NOMO-1 treated with dmso at 0.1 percent for 144 hours (cell line): ENCODE results near the gene FARP1.

Source experiments
- DNase-seq: peaks from one replicate; lab custom pipeline; 2025; ENCODE audit not compliant: unreplicated experiment; lab: John Stamatoyannopoulos, UW

FARP1 gene, protein sequence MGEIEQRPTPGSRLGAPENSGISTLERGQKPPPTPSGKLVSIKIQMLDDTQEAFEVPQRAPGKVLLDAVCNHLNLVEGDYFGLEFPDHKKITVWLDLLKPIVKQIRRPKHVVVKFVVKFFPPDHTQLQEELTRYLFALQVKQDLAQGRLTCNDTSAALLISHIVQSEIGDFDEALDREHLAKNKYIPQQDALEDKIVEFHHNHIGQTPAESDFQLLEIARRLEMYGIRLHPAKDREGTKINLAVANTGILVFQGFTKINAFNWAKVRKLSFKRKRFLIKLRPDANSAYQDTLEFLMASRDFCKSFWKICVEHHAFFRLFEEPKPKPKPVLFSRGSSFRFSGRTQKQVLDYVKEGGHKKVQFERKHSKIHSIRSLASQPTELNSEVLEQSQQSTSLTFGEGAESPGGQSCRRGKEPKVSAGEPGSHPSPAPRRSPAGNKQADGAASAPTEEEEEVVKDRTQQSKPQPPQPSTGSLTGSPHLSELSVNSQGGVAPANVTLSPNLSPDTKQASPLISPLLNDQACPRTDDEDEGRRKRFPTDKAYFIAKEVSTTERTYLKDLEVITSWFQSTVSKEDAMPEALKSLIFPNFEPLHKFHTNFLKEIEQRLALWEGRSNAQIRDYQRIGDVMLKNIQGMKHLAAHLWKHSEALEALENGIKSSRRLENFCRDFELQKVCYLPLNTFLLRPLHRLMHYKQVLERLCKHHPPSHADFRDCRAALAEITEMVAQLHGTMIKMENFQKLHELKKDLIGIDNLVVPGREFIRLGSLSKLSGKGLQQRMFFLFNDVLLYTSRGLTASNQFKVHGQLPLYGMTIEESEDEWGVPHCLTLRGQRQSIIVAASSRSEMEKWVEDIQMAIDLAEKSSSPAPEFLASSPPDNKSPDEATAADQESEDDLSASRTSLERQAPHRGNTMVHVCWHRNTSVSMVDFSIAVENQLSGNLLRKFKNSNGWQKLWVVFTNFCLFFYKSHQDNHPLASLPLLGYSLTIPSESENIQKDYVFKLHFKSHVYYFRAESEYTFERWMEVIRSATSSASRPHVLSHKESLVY

DNA sequence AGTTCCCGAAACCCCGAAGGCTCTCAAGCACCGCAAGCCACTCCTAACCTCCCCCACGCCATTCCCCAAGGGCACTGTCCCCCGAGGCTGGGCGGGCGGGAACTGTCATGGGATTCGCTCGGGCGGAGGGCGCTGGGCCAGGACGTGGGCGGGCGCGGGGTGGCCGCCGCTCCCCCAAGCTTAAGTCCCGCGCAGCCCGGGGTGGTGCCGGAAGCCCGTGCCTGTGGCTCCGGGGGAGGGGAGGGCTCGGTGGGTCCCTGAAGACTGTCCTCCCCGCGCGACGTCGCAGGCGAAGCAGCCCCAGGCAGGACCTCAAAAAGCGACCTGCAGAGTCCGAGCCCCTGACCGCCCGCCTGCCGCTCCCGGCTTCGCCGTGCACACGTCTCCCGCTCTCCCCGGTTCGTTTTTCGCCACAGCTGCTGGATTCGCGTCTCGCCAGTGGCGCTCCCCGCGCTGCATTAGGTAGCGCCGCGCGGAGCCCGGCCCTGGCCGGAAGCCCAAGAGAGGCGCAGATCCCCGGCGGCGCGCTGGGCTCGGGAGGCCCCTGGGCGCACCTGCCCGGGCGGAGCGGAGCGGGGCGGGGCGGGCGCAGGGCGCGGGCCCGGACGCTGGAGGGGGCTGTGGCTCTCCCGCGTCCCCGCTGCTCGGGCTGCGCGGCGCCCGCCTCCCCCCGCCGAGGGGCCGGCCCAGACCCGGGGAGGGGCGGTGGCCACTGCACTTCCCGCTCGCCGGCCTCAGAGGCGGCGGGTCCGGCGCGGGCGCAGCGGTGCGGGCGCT, at the start of gene FARP1:
Gene FARP1, plus strand, starts transcription at position 715 of the 777 bp plus-strand sequence. CDS start 70,149 bp downstream, outside the sequence.
- DNase-seq: no peak

DNA sequence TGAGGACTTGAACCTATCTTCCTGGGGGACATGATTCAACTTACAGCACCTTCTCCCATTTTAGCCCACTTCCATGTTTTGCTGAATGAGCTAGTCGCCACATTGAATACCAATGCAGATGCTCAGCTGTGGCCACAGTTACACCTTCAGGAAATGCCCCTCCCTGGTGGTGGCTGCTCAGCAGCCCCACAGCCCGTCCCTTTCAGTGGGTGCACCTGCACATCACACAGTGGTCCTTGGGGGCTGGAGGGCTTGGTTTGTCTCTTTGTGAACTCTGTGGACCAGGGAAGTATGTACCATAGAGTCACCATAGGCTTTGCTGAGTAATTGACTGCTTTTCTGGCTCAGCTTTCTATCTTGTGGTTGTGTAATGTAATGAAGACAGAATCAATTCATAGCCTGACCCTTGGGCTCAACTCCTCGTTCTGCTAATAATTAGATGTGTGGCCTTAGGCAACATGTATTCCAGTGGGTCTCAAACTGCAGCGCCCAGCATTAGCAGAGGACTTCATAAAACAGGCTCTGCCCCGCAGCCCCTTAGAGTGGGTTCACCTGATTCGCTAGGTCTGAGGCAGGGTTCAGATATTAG, 48.1 kb upstream of the FARP1 start:
- DNase-seq: no peak

GRCh38 chr13:98096059-98096458, 46.8 kb upstream of the FARP1 start:
- no peak for DNase-seq

GRCh38 chr13:98097749-98098148, 45.1 kb upstream of the FARP1 start:
- no peak for DNase-seq

- no peak for DNase-seq
These were observed 44.4 kb upstream of the FARP1 start for GRCh38 chr13:98098516-98098915.

DNA sequence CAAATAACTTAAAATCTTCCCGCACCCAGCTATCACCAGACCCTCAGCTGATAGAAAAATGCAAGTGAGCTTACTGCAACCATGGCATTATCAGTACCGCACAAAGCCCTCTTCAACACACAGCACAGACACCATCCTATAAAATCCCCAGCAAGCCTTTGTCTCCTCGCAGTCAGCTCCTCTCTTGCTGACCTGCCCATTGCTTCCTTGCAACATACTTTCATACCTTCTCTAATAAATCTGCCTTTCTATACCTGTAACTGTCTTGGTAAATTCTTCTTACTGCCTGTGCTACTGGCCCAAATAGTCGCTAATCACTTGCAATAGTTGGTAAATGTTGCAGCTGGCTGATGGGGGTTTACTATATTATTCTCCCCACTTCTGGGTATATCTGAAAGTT, 43.3 kb upstream of the FARP1 start:
- DNase-seq: no peak

DNA sequence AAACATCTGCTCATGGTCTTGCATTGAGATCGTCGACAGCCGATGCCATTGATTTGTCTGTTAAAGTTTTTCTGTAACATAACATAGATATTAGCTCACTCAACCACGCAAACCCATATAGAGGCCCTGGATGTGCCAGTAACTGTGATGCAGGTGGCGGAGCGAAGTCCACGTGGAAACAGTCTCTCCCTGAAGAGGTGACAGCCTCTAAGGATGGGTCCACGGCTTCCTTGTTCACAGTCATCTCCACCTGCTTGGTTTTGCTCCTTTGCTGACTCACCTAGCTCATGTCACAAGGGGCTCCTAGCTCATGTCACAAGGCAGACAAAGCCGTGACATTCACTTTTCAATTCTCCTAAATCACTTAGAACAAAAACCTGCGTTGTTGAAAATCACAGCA, 42.4 kb upstream of the FARP1 start:
- no peak for DNase-seq

DNA sequence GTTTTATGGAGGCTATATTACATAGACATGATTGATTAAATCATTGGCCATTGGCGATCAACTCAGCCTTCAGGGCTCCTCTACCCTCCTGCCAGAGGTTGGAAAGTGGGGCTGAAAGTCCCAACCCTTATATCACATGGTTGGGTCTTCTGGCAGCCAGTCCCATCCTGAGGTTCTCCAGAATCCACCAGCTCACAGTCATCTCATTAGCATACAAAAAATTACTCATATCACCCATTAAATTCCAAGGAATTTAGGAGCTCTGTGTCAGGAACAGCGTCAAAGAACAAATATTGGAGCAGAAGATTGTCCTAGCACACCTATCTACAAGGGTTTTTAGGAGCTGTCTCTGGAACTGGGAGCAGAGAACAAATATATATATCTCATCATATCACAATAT, 39.4 kb upstream of the FARP1 start:
- no peak for DNase-seq

DNA sequence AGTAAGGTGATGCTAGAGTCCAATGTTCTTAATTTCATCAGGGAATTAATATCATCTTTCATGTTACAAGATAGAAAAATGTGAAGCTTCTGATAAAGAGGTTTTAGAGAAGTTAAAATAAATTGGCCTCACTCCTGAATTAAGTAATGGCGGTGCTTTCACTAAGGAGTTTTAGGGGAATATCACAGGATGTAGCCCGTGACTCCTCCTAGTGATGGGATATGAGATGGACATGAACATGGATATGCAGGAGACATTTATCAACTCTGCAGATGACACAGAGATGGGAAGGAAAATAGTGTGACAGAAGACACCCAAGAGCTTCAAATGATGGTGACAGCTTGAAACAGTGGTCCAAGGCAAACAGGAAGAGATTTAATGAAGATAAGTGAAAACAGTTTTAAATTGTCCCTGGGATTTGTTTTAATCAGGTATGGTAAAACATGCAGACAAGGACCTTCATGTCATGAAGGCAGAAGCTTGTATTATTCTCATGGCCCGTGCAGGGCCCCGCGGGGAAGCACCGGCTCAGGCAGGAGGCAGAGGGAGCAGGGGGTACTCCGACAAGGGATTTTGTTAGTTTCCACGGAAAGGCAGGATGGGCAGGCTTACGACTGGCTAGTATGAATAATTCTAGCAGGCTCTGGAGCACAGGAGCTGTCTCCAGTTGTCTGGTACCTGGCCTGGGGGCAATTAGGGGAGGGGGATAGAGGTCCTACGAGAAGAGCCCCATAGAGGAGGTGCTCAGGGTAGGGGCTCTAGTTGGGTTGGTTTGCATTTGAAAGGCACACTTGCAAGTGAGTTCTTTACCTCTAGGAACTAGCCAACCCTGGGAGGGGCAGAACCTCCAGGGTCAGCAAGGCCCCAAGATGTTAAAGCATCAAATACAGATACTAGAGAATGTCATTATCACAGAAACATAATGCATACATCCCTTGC, 38.7 kb upstream of the FARP1 start:
- no peak for DNase-seq

GRCh38 chr13:98105929-98106336, 37.0 kb upstream of the FARP1 start:
- no peak for DNase-seq

- DNase-seq: no peak
These were observed 34.6 kb upstream of the FARP1 start for GRCh38 chr13:98108341-98108740.

GRCh38 chr13:98109226-98109853, 33.6 kb upstream of the FARP1 start:
- no peak for DNase-seq

- no peak for DNase-seq
These were observed 32.1 kb upstream of the FARP1 start for GRCh38 chr13:98110749-98111148.

GRCh38 chr13:98111168-98112098, 31.5 kb upstream of the FARP1 start:
- DNase-seq: no peak

GRCh38 chr13:98112456-98112855, 30.4 kb upstream of the FARP1 start:
- DNase-seq: no peak

- DNase-seq: no peak
These were observed 24.0 kb upstream of the FARP1 start for GRCh38 chr13:98118865-98119264.

DNA sequence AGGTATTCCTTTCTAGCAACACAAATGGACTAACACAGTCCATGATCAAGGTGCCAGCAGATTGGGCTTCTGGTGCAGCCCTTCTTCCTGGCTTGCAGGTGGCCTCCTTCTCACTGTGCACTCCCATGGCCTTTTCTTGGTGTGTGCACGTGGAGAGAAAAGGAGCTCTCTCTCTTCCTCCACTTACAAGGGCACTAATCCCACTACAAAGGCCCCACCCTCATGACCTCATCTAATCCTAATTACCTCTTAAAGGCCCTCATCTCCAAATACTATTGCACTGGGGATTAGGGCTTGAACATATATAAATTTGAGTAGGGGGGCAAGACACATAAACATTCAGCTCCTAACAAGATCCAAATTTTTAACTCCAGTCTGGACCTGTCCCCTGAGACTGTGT, 19.7 kb upstream of the FARP1 start:
- no peak for DNase-seq
